Stimulated activated CD4-positive, alpha-beta T cell treated with anti-CD3 and anti-CD28 coated beads, Interleukin-12 subunit alpha, Interleukin-12 subunit beta, amount 100 ng/mL, for 48 hours (primary cell): ENCODE data around the gene TMEM269.

Source experiments
- DNase-seq, 3 donors: peaks; one replicate each; pipeline ENCODE4 v3.0.0-alpha.2; 2020; ENCODE audit warnings: low read depth in 2 of 3, low spot score in 1 of 3

TMEM269 gene

GRCh38 chr1:42847111-42847595, 62.4 kb downstream of the TMEM269 start:
- DNase-seq, result no peak

GRCh38 chr1:42847721-42848460, 63.1 kb downstream of the TMEM269 start:
- DNase-seq, result no peak

DNA sequence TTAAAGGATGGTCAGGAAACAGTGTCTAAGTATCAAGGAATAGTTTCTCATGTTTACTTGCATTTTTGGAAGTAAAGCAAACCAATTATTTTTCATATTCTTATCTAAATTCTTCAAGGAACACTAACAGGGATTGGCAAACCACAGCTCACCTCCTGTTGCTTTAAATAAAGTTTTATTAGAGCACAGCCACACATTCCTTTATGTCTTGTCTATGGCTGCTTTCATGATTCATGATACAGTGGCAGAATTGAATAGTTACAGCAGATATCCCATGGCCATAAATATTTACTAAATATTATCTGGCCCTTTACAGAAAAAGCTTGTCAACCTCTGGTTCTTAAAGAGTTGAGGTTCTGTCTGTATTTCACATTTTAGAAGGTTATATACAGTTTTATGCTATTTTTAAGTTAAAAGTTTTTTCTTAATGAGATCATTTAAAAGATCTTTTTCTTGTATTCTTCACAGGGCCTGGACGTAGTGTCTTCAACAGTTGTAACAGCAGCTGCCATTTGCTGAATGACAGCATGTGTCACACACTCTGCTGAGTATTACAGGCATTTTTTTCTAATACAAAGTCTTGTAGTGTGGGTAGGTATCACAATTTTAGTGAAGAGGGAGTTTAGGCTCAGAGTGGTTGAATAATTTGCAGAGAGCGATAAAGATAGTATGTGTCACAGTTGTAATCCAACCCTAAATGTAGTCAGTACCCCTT, 64.2 kb downstream of the TMEM269 start:
- DNase-seq, result no peak

- no peak for DNase-seq
Measured at GRCh38 chr1:42849944-42850343, 65.2 kb downstream of the TMEM269 start.
